Anterior cingulate cortex (tissue), 58 donors: ENCODE results near the gene PAPOLA.
A peak's percentile ranks its signal among the peaks of the same experiment; 100 is the strongest.
"Not testable (repeated sequence)": the region's sequence is repeated elsewhere in the genome, so short reads cannot be mapped to it uniquely, and the experiment has no call there.

ENCODE experiments used
- DNase-seq, 58 donors: peaks; one replicate each; lab custom pipeline; 2025; lab: John Stamatoyannopoulos, UW

Gene PAPOLA

DNA sequence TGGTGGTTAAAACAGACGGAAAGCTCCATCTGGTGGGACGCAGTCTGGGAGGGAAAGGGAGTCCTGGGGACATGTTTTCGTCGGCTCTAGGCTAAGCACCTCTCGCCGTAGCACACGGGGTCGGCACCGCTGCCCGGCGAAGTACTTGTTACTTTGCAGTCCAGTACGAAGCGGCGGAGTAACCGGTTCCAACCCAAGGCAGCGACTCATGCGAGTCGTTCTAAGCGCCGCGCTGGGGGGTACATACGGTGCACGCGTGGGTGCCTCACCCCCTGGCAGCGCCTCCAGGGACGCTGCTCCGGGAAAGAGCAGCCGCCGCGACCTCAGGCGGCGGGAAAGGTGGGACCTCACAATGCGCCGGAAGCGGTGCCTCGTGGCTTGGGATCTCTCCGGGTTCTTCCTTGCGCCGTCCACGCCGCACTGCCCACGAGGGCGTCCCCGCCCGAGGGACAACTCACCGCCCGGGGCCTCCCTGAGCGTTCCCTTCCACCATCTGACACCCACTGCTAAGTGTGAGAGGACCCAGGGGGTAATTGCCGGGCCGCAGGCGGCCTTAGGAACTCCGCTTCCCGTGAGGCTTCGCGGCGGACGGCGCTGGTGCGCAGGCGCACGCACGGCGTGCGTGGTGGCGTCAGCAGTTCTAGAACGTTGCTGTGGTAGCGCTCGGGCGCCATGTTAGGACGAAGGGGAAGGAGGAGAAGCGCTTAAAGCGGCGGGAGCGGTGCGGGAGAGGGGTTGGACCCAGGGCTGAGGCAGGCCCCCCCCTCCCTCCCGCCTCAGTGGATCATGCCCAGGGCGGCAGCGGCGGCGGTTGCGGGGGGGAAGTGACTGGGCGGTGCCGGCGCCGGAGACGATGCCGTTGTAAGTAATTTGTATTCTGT, at the start of gene PAPOLA:
Gene PAPOLA, plus strand, starts transcription at position 643 of the 881 bp plus-strand sequence. Its CDS starts 211 bp downstream, at position 854.
- DNase-seq = peak; percentile 75 to 96 (median 92)

GRCh38 chr14:96452684-96453083, 49.5 kb upstream of the PAPOLA start:
- no peak for DNase-seq

- DNase-seq = no peak
These were observed 46.6 kb upstream of the PAPOLA start for GRCh38 chr14:96455588-96455987.

DNA sequence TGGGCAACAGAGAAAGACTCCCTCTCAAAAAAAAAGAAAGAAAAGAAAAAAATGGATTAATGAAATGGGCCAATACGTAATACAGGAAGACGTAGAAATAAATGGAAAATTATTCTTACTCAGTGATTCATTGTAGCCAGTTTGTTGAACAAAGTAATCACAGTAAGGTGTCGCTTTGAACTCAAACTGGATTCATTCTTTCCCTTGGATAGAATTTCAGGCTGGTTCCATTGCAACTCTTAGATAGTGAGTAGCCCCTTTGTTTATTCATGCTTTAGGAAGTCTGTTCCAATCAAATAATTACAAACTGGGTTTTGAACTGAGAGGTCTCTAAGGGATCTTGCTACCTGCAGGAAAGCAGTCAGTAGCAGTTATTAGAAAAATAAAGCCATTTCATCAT, 42.3 kb upstream of the PAPOLA start:
- no peak for DNase-seq

- no peak for DNase-seq
These were observed 40.0 kb upstream of the PAPOLA start for GRCh38 chr14:96461950-96462798.

- no peak for DNase-seq
These were observed 38.0 kb upstream of the PAPOLA start for GRCh38 chr14:96464136-96464535.

GRCh38 chr14:96466918-96467317, 35.3 kb upstream of the PAPOLA start:
- no peak for DNase-seq

DNA sequence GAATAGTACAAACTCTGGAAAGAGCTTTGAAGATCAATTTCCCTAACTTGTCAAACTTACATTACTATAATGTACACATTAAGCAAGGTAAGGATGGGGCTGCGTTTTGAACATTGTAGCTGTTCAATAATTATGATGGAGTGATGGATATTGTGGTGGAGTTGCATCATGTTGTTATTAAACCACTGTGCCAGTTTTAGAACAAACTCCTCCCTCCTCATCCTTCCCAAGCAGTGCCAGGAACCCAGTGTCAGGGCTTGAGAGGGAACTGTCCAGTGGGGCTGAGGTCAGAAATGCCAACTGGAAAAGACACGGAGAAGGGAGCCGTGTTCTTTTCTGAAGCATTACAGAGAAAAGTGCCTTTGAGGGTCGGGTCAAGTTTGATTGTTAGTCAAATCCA, 31.9 kb upstream of the PAPOLA start:
- DNase-seq = no peak

- DNase-seq = not testable (repeated sequence)
These were observed 31.2 kb upstream of the PAPOLA start for GRCh38 chr14:96470967-96471366.

DNA sequence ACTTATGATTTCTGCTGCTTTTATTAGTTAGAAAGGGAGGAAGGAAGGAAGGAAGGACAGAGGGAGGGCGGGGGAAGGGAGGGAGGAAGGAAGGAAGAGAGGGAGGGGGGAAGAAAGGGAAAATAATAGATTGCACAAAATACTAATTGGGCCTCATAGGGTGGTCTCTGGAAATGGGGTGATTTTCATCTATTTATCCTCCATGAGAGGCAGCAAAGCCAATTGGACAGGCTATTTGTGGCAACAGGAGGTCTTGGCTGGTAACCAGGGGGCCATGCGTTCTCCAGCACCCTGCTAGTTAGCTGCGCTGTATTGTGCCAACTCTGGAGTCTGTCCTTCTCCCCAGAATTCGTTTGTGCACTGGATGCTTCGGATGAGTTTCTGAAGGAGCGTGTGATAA, 24.1 kb upstream of the PAPOLA start:
- no peak for DNase-seq

GRCh38 chr14:96479435-96480146, 22.6 kb upstream of the PAPOLA start:
- no peak for DNase-seq

GRCh38 chr14:96481731-96482314, 20.4 kb upstream of the PAPOLA start:
- DNase-seq = no peak

- DNase-seq = no peak
These were observed 19.2 kb upstream of the PAPOLA start for GRCh38 chr14:96482986-96483385.

DNA sequence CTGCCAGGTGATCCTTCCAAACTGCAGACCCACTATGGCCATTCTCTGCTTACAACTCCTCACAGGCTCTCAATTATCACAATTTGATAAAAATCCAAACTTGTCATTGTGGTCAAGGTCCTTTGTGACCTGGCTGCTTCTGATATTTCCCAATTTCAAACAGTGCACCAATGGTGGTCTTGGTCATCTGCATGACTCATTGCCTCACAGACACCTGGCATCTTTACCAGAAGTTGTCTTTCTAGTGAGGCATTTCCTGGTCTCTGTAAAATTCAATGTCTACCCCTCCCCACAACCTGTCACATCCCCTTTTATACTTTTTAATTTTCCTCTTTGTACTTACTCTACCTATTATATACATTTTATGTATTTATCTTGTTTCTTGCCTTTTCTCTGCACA, 17.8 kb upstream of the PAPOLA start:
- no peak for DNase-seq

GRCh38 chr14:96486705-96487104, 15.5 kb upstream of the PAPOLA start:
- DNase-seq = no peak

GRCh38 chr14:96489327-96489726, 12.9 kb upstream of the PAPOLA start:
- no peak for DNase-seq

GRCh38 chr14:96493178-96493577, 9.0 kb upstream of the PAPOLA start:
- no peak for DNase-seq

DNA sequence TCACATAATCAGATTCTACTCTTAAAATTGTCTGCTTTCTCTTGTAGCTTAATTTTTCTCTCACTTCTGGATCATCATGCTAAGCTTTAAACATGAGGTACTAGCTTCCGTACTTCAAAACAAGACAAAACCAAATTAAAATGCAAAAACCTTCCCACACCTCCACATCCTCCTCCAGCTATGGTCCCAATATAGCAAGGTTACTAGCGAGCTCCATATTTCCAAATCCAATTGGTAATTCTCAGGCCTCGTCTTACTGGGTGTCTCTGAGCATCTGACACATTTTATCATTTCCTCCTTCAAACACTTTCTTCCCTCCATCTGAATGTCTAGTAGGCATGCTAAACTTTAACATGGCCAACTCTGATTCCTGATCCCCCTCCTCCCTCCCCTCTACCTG, 7.9 kb upstream of the PAPOLA start:
- no peak for DNase-seq

GRCh38 chr14:96497087-96497486, 5.1 kb upstream of the PAPOLA start:
- no peak for DNase-seq

GRCh38 chr14:96497586-96497985, 4.6 kb upstream of the PAPOLA start:
- no peak for DNase-seq
